Stimulated activated CD4-positive, alpha-beta T cell treated with anti-CD3 and anti-CD28 coated beads, TNF-alpha, amount 100 ng/mL, for 1 hour (primary cell): Measurements from ENCODE around the gene BABAM2.
"Not testable (repeated sequence)": the region's sequence is repeated elsewhere in the genome, so short reads cannot be mapped to it uniquely, and the experiment has no call there.

ENCODE experiments used
- DNase-seq, 3 donors: peaks; one replicate each; pipeline ENCODE4 v3.0.0-alpha.2; 2020; ENCODE audit warnings: low read depth in 3 of 3, low spot score in 1 of 3

BABAM2 gene

GRCh38 chr2:28019521-28019920, 129.0 kb downstream of the BABAM2 start:
- DNase-seq = not testable (repeated sequence)

DNA sequence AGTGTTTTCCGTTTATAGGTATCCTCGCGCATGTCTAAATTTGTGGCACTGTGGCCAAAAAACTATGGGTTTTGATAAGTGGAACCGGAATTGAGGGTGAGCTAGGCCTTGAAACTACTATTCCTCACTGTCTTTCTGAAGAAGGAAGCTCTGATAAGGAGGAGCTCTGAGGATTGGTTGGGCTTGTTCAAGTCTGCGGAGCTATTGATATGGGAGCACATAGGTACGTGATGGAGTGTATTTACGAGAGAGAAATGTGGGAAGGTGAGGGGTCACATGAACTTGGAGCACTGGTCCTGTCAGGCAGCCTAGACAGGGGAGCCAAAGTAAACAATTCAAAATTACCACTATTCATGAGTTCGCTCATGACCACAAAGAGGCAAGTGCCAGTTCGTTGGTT, 131.4 kb downstream of the BABAM2 start:
- no peak for DNase-seq

GRCh38 chr2:28025123-28025522, 134.6 kb downstream of the BABAM2 start:
- no peak for DNase-seq

GRCh38 chr2:28026230-28026629, 135.7 kb downstream of the BABAM2 start:
- not testable (repeated sequence) for DNase-seq

DNA sequence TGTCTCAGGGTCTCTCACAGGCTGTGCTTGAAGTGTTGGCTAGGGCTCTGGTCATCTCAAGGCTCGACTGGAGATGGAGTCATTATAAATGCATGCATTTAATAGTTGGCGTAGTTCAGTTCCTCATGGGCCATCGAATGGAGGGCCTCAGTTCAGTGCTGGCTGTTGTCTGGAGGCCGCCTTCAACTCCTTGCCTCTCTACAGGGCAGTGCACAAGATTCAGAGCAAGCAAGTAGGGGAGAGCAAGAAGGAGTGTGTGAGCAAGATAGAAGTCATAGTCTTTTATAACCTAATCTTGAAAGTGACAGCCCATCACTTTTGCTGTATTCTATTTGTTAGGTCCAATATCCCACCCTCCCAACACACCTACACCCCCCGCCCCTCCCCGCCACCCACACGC, 137.5 kb downstream of the BABAM2 start:
- no peak for DNase-seq

DNA sequence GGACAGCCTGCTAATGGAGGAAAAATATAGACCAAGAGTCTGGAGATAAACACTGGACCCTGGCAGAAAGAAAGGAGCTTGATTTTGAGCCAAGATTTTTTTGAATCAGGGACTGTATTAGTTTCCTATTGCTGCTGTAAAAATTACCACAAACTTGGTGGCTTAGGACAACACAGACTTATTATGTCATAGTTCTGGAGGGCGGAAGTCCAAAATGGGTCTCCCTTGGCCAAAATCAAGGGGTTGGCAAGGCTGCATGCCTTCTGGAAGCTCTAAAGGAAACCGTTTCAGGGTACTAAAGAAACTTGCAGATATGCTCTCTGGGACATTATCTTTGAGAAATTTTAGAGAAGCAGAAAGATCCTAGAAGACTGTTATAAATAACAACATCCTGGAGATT, 140.1 kb downstream of the BABAM2 start:
- DNase-seq = no peak

DNA sequence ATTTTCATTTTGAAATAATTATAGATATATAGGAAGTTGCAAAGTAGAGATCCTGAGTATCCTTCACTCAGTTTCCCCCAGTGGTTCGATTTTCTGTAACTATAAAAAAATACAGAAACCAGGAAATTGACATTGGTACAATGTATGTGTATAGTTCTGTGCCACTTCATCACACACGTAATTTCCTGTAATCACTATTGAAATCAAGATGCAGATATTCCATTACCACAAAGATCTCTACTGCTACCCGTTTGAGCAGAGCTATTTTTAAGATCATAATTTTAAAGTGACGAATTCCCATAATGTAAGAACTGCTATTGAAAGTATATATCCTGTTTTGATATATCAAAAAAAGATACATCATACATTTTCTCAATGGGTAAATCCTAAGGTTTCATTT, 142.3 kb downstream of the BABAM2 start:
- no peak for DNase-seq

DNA sequence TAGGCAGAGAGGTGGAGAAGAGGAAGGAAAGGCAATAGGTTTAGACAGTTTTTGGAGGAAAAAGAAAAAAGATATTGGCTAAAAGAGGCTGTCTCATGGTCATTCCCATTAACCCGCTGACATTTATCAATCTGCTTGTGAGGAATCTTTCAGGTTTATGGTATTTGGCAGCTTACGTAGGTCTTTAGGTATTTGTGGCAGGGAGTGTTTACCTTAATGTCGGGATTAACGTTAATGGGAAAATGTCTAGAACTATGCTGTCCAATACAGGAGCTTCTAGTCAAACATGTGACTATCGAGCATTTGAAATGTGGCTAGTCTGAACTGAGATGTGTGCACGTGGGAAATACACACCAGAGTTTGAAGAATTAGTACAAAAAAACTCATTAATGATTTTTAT, 144.2 kb downstream of the BABAM2 start:
- DNase-seq = no peak

DNA sequence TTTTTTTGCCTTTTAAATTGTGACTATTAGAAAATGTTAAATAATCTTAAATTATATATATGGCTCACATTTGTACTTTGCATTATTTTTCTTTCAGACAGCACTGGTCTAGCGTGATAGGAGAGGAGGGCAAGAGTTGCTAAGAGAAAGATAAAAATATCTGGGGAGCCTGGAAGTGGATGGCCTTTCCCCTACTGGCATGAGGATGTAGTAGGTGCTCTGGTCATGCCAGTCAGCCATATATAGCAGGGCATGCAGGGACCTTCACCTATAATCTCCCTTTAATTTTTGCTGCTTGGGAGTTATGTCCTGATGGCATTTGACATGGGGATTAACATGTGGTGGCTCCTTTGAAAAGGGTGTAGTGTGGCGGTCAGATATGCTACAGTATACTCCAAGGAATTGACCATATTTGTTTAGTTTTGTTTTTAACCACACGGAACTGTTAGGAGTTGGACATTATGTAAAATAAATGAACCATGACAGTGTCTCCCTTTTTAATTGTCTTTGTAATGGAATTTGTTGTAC, 144.7 kb downstream of the BABAM2 start:
- DNase-seq = no peak

DNA sequence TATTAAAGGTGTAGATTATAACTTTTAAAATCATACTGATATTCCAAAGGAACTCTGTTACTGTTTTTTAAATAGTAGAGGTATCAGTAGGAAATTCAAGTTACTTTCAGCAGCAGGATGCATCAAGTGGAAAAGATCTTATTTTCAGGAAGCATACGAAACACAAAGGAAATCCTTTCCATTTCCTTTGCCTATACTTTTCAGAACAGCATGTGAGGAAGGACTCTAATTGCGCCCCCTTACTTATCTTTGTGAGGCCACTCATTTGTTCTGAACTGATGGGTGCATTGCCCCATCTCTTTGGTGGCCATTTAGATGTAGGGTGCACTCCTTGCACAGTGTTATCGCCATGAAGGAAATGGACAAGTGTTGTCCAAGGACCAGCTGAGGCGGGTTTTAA, 145.3 kb downstream of the BABAM2 start:
- no peak for DNase-seq

- DNase-seq = no peak
Observed at GRCh38 chr2:28036307-28036706, 145.8 kb downstream of the BABAM2 start.

DNA sequence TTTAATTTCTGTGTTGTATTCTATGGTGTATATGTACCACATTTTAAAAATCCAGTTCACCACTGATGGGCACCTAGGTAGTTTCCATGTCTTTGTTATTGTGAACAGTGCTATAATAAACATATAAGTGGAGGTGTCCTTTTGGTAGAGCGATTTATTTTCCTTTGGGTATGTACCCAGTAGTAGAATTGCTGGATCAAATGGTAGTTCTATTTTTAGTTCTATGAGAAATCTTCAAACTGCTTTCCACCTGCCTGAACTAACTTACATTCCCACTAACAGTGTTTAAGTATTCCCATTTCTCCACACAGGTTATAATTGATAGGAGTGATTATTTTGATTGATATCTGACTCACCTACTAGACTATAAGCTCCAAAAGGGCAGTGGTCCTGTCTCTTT, 148.2 kb downstream of the BABAM2 start:
- no peak for DNase-seq

- no peak for DNase-seq
Observed at GRCh38 chr2:28045676-28046351, 155.3 kb downstream of the BABAM2 start.

- no peak for DNase-seq
Observed at GRCh38 chr2:28046921-28047320, 156.4 kb downstream of the BABAM2 start.

DNA sequence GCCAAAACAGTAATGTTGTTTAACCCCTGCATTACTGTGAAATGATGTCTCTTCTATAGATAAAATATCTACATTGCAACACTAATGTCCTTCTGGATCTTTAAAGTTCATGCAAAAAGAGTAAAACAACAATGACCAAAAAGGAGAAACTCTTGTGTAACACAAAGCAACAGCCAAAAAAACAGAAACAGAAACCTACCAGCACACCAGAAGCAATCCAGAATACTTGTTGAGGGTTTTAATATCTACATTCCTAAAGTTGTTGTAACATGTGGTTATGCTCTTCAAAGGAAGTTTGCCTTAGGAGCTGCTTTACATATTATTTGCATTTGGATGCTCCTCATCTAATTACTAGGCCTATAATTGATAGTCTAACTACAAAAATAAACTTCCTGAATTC, 157.2 kb downstream of the BABAM2 start:
- DNase-seq = no peak

GRCh38 chr2:28048341-28048740, 157.8 kb downstream of the BABAM2 start:
- DNase-seq = no peak

- DNase-seq = no peak
Observed at GRCh38 chr2:28049416-28049815, 158.9 kb downstream of the BABAM2 start.

GRCh38 chr2:28049899-28050298, 159.4 kb downstream of the BABAM2 start:
- DNase-seq = no peak

GRCh38 chr2:28052691-28053090, 162.2 kb downstream of the BABAM2 start:
- no peak for DNase-seq

- DNase-seq = no peak
Observed at GRCh38 chr2:28053597-28053996, 163.1 kb downstream of the BABAM2 start.

GRCh38 chr2:28054916-28055315, 164.4 kb downstream of the BABAM2 start:
- DNase-seq = no peak

DNA sequence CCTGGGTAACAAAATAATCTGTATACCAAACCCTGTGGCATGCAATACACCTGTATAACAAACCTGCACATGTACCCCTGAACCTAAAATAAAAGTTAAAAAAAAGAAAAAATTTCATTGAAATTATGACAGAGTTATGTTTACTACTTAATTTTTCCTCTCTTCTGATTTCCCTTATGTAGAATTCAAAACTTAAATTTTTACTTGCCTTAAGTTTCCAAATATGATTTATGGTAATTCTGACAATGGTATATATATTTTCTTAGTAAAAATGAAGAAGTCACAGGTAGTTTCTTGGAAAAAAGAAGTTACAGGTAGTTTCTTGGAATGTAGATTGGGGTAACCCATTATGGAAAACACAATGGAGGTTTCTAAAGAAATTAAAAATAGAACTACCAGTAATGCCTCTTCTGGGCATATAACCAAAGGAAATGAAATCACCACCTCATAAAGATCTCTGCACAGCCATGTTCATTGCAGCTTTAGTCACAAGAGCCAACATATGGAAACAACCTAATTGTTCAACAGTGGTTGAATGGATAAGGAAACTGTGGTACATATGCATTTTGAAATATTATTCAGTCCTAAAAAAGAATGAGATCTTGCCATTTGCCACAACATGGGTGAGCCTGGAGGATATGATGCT, 164.9 kb downstream of the BABAM2 start:
- no peak for DNase-seq

GRCh38 chr2:28058791-28059190, 168.3 kb downstream of the BABAM2 start:
- DNase-seq = no peak
